ENCODE measurements around the gene DDX47. TPM values are rescaled to one million over a fixed set of nuclear protein-coding genes. Genes with fewer than 3 reads are reported as not detected.

Gene DDX47
- total RNA-seq, 1 experiment from 2014 or later: 64.8 TPM

GRCh38 chr12:12779007-12779406 is 34.1 kb upstream of the DDX47 start (continued):
- TF ChIP-seq TEAD4 (CRISPR knock-in tag; IDR thresholded peaks at IDR 0.05): no peak

GRCh38 chr12:12779529-12779928 is 33.6 kb upstream of the DDX47 start:
- TF ChIP-seq USF2 (CRISPR knock-in tag; IDR thresholded peaks at IDR 0.05) (no peak), ZMAT4 (CRISPR knock-in tag; IDR thresholded peaks at IDR 0.05) (no peak), ELF4 (CRISPR knock-in tag; IDR thresholded peaks at IDR 0.05; ENCODE audit: low read depth) (no peak), STAT6 (CRISPR knock-in tag; conservative IDR thresholded peaks at IDR 0.05; ENCODE audit: low read depth) (no peak), TCF7 (CRISPR knock-in tag; IDR thresholded peaks at IDR 0.05; ENCODE audit: low read depth) (no peak), E2F4 (CRISPR knock-in tag; IDR thresholded peaks at IDR 0.05; ENCODE audit: borderline replicate concordance, low read depth) (no peak), SP1 (CRISPR knock-in tag; conservative IDR thresholded peaks at IDR 0.05) (no peak), SOX15 (CRISPR knock-in tag; IDR thresholded peaks at IDR 0.05) (no peak), PRDM15 (CRISPR knock-in tag; IDR thresholded peaks at IDR 0.05) (no peak), ZBTB43 (CRISPR knock-in tag; IDR thresholded peaks at IDR 0.05) (no peak), MXD4 (CRISPR knock-in tag; IDR thresholded peaks at IDR 0.05; ENCODE audit: borderline replicate concordance) (no peak), IRF1 (CRISPR knock-in tag; IDR thresholded peaks at IDR 0.05) (no peak), ZNF396 (CRISPR knock-in tag; IDR thresholded peaks at IDR 0.05; ENCODE audit: borderline replicate concordance) (no peak), EMX1 (CRISPR knock-in tag; IDR thresholded peaks at IDR 0.05) (no peak), PREB (CRISPR knock-in tag; IDR thresholded peaks at IDR 0.05; ENCODE audit: borderline replicate concordance) (no peak), SMAD3 (CRISPR knock-in tag; IDR thresholded peaks at IDR 0.05; ENCODE audit: borderline replicate concordance) (no peak), E2F1 (CRISPR knock-in tag; IDR thresholded peaks at IDR 0.05) (no peak), GABPB1 (CRISPR knock-in tag; IDR thresholded peaks at IDR 0.05) (no peak)
- Mint-ChIP-seq H3K4me3 (no peak overlapping the region), H3K27me3 (ENCODE audit: low read depth) (peaks cover 4% of the 10 kb centered on the region), H3K27ac (no peak overlapping the region), H3K36me3 (no peaks in the 10 kb centered on the region), H3K4me1 (peaks cover 4% of the 10 kb centered on the region), H3K9me3 (0 out of 2 replicates have a peak, but pooled peaks cover 3% of the 10 kb centered on the region)
- DNase-seq (ENCODE audit: low spot score) (no peak), ATAC-seq (no peak)
- ChIA-PET CTCF (no interaction called here), POLR2A (no interaction called here)

Data from WTC11 (cell line).